ENCODE results near the gene ZNF3. TPM values are rescaled to one million over a fixed set of nuclear protein-coding genes. Genes with fewer than 3 reads are reported as not detected.

ZNF3 gene
- total and polyA plus RNA-seq, 2 donors = 20.1 to 25.9 TPM

DNA sequence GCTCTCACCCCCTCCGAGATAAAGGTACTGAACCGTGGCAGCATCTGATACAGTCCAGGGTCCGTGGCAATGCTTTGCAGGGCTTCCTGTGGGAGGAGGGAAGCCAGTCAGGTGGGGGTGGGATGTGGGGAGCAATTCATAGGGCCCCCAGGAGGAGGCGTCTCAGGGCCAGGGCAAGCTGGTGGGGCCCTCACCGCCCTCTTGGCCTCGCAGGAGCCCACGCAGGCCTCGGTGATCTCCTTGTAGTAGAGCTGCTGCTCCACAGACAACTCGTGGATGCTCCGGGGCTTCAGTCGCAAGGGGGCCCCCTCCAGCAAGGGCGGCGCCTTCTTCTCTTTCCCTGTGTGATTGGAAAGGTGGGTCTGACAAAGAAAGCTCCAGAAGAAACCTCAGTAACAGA is 30.4 kb upstream of the ZNF3 start:
- Histone ChIP-seq H3K9me3 (ENCODE audit: control insufficient read depth in 2 of 2, insufficient read depth in 1 of 2, low read length in 1 of 2) (no peaks in the 10 kb centered on the region), H3K4me1 (ENCODE audit: control insufficient read depth in 2 of 2, insufficient read depth in 2 of 2, low read length in 2 of 2) (no peaks in the 10 kb centered on the region), H3K36me3 (ENCODE audit: control insufficient read depth in 2 of 2, insufficient read depth in 2 of 2, low read length in 1 of 2) (peaks cover 66% of the 10 kb centered on the region in 2 donors), H3K27ac (ENCODE audit: low read depth in 1 of 2, low read length in 1 of 2) (no peak overlapping the region), H3K4me3 (ENCODE audit: low read length in 2 of 2) (no peak overlapping the region), H3K27me3 (ENCODE audit: control insufficient read depth in 2 of 2, insufficient read depth in 1 of 2, low read length in 1 of 2) (no peaks in the 10 kb centered on the region)
- no peak for DNase-seq (ENCODE audit: low read depth in 6 of 9, low spot score in 9 of 9)
- 95% methylated on average over 13 of the region's 13 CpGs for whole genome bisulfite sequencing

DNA sequence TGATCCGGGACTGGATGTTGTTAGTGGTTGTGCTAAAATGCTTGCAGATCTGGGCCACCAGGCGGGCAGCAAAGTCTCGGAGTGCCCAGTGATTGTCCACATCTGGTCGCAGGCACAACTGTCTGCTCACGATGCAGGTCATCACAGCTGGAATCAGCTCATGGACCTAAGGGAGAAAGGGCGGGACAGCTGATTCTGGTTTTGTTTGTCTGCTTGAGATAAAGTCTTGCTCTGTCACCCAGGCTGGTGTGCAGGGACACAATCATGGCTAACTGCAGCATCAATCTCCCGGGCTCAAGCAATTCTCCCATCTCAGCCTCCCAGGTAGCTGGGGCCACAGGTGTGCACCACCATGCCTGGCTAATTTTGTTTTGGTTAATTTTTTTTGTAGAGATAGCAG is 29.6 kb upstream of the ZNF3 start:
- no peaks in the 10 kb centered on the region for H3K9me3 ChIP-seq (ENCODE audit: control insufficient read depth in 2 of 2, insufficient read depth in 1 of 2, low read length in 1 of 2)
- peaks cover 73% of the 10 kb centered on the region in 2 donors for H3K36me3 ChIP-seq (ENCODE audit: control insufficient read depth in 2 of 2, insufficient read depth in 2 of 2, low read length in 1 of 2)
- no peaks in the 10 kb centered on the region for H3K4me1 ChIP-seq (ENCODE audit: control insufficient read depth in 2 of 2, insufficient read depth in 2 of 2, low read length in 2 of 2)
- WGBS = 98% methylated on average over 7 of the region's 7 CpGs
- no peak overlapping the region for H3K4me3 ChIP-seq (ENCODE audit: low read length in 2 of 2)
- H3K27ac ChIP-seq (ENCODE audit: low read depth in 1 of 2, low read length in 1 of 2) = no peak overlapping the region
- no peaks in the 10 kb centered on the region for H3K27me3 ChIP-seq (ENCODE audit: control insufficient read depth in 2 of 2, insufficient read depth in 1 of 2, low read length in 1 of 2)
- no peak for DNase-seq (ENCODE audit: low read depth in 6 of 9, low spot score in 9 of 9)

DNA sequence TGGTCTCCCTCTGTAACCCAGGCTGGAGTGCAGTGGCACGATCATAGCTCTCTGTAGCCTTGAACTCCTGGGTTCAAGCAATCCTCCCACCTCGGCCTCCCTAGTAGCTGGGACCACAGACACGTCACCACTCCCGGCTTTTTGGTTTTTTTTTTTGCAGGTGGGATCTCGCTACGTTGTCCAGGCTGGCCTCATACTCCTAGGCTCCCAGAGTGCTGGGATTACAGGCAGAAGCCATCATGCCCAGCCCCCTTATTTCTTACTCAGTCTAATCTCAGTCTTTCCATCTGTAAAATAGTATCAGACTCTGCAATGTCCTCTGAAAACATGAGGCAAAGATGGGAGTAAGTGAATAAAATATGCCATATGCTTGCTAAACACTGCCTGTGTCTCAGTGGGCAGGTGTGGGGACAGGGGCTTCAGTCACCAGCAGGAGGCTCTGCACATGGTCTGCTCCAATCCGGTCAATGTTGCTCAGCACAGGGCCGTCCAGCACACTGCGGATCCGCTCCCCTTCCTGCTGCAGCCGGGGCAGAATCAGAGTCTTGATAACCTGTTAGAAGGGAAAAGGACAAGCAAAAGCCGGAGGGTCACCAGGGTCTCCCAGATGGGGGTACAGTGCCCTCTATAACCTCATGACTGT is 28.1 kb upstream of the ZNF3 start:
- WGBS = 87% methylated on average over 12 of the region's 12 CpGs
- no peak overlapping the region for H3K27ac ChIP-seq (ENCODE audit: low read depth in 1 of 2, low read length in 1 of 2)
- no peaks in the 10 kb centered on the region for H3K9me3 ChIP-seq (ENCODE audit: control insufficient read depth in 2 of 2, insufficient read depth in 1 of 2, low read length in 1 of 2)
- H3K4me3 ChIP-seq (ENCODE audit: low read length in 2 of 2) = no peak overlapping the region
- DNase-seq (ENCODE audit: low read depth in 6 of 9, low spot score in 9 of 9) = no peak
- no peaks in the 10 kb centered on the region for H3K27me3 ChIP-seq (ENCODE audit: control insufficient read depth in 2 of 2, insufficient read depth in 1 of 2, low read length in 1 of 2)
- H3K4me1 ChIP-seq (ENCODE audit: control insufficient read depth in 2 of 2, insufficient read depth in 2 of 2, low read length in 2 of 2) = no peaks in the 10 kb centered on the region
- peaks cover 83 to 86% of the 10 kb centered on the region in 2 donors for H3K36me3 ChIP-seq (ENCODE audit: control insufficient read depth in 2 of 2, insufficient read depth in 2 of 2, low read length in 1 of 2)

DNA sequence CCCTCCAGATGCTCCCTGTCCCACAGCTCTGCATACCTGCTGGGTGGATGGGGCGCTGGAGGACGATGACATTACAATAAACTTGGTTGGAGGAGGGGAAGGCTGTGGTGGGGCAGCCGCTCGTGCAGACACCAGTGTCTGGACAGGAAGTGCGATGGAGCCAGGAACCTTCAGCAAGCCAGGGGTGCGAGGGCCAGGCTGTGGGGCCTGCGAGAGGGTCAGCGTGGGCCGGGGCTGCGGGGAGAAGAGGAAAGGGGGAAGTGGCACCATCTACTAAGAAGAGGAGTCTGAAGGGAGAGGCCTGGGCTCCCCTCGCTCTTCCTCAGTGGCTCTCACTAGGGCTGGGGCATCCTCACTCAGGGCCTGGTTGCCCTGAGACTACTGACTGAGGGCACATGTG is 26.4 kb upstream of the ZNF3 start:
- 98% methylated on average over 11 of the region's 11 CpGs for WGBS
- Histone ChIP-seq H3K27me3 (ENCODE audit: control insufficient read depth in 2 of 2, insufficient read depth in 1 of 2, low read length in 1 of 2) (no peaks in the 10 kb centered on the region), H3K4me3 (ENCODE audit: low read length in 2 of 2) (no peak overlapping the region), H3K9me3 (ENCODE audit: control insufficient read depth in 2 of 2, insufficient read depth in 1 of 2, low read length in 1 of 2) (no peaks in the 10 kb centered on the region), H3K27ac (ENCODE audit: low read depth in 1 of 2, low read length in 1 of 2) (no peak overlapping the region), H3K36me3 (ENCODE audit: control insufficient read depth in 2 of 2, insufficient read depth in 2 of 2, low read length in 1 of 2) (peaks cover 82 to 85% of the 10 kb centered on the region in 2 donors), H3K4me1 (ENCODE audit: control insufficient read depth in 2 of 2, insufficient read depth in 2 of 2, low read length in 2 of 2) (peaks cover 0 to 3% of the 10 kb centered on the region in 2 donors)
- no peak for DNase-seq (ENCODE audit: low read depth in 6 of 9, low spot score in 9 of 9)

DNA sequence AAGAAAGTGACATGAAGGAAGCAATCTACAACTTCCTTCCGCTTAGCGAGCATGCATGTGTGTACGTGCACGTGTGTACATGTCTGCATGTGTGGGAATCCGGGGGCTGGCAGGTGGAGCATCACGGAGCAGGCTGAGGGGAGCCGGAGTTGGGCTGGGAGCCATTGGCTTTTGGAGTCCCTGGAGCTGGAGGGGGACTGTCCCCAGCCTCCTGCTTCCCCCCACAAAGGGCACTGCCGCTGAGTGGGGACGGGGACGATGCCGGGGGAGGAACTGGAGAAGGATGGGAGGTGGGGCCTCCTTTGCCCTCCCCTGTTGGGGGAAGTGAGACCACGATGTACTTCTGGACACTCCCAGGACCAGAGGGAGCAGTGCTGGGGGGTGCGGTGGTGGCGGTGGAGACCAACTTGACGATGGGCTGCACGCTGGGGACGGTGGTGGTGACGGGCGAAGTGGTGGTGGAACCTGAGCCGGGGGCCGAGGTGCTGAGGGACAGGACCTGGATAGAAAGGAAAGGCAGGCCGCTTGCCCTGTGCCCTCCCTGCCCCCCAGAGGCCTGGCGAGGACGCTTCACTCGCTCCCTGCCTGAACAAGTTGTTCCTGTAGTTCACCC is 25.7 kb upstream of the ZNF3 start:
- Histone ChIP-seq H3K4me3 (ENCODE audit: low read length in 2 of 2) (no peak overlapping the region), H3K36me3 (ENCODE audit: control insufficient read depth in 2 of 2, insufficient read depth in 2 of 2, low read length in 1 of 2) (peaks cover 78% of the 10 kb centered on the region in 2 donors), H3K27ac (ENCODE audit: low read depth in 1 of 2, low read length in 1 of 2) (no peak overlapping the region), H3K9me3 (ENCODE audit: control insufficient read depth in 2 of 2, insufficient read depth in 1 of 2, low read length in 1 of 2) (no peaks in the 10 kb centered on the region), H3K27me3 (ENCODE audit: control insufficient read depth in 2 of 2, insufficient read depth in 1 of 2, low read length in 1 of 2) (no peaks in the 10 kb centered on the region), H3K4me1 (ENCODE audit: control insufficient read depth in 2 of 2, insufficient read depth in 2 of 2, low read length in 2 of 2) (peaks cover 0 to 9% of the 10 kb centered on the region in 2 donors)
- 95% methylated on average over 25 of the region's 25 CpGs for WGBS
- DNase-seq (ENCODE audit: low read depth in 6 of 9, low spot score in 9 of 9) = no peak

DNA sequence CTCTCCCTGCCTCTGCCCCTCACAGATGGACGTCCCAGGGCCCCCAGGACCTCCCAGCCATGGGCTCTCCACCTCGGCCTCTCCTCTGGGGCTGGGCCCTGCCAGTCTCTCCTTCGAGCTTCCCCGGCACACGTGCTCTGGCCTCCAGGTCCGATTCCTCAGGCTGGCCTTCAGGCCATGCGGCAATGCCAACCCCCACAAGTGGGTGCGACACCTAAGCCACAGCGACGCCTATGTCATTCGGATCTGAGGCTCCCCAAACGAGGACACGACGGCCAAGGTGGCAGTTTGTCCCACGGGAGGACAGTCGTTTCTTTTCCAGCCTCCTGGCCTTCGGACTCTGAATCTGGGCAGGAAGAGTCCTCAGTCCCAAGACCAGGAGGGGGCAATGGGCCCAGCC is 25.1 kb upstream of the ZNF3 start:
- Histone ChIP-seq H3K4me3 (ENCODE audit: low read length in 2 of 2) (no peak overlapping the region), H3K36me3 (ENCODE audit: control insufficient read depth in 2 of 2, insufficient read depth in 2 of 2, low read length in 1 of 2) (peaks cover 72% of the 10 kb centered on the region in 2 donors), H3K4me1 (ENCODE audit: control insufficient read depth in 2 of 2, insufficient read depth in 2 of 2, low read length in 2 of 2) (peaks cover 0 to 14% of the 10 kb centered on the region in 2 donors), H3K27ac (ENCODE audit: low read depth in 1 of 2, low read length in 1 of 2) (no peak overlapping the region), H3K27me3 (ENCODE audit: control insufficient read depth in 2 of 2, insufficient read depth in 1 of 2, low read length in 1 of 2) (no peaks in the 10 kb centered on the region), H3K9me3 (ENCODE audit: control insufficient read depth in 2 of 2, insufficient read depth in 1 of 2, low read length in 1 of 2) (no peaks in the 10 kb centered on the region)
- 96% methylated on average over 17 of the region's 17 CpGs for WGBS
- DNase-seq (ENCODE audit: low read depth in 6 of 9, low spot score in 9 of 9) = no peak

DNA sequence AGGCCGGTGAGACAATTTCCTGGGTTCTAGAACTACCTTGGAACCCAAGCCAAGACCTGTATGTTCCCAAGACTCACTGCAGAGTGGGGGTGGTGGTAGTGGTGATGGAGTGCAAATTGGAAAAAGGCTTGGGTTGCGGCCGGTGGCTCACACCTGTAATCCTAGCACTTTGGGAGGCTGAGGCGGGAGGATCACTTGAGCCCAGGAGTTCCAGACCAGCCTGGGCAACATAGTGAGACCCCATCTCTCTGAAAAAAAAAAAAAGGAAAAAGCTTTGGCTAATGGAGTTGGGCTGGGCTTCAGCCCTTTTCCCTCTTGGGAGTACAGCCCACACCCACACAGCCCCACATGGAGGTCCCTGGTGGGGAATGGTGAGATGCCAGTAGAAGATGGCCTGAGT is 24.0 kb upstream of the ZNF3 start:
- DNase-seq (ENCODE audit: low read depth in 6 of 9, low spot score in 9 of 9) = no peak
- no peaks in the 10 kb centered on the region for H3K27me3 ChIP-seq (ENCODE audit: control insufficient read depth in 2 of 2, insufficient read depth in 1 of 2, low read length in 1 of 2)
- peaks cover 61 to 62% of the 10 kb centered on the region in 2 donors for H3K36me3 ChIP-seq (ENCODE audit: control insufficient read depth in 2 of 2, insufficient read depth in 2 of 2, low read length in 1 of 2)
- peaks cover 0 to 14% of the 10 kb centered on the region in 2 donors for H3K4me1 ChIP-seq (ENCODE audit: control insufficient read depth in 2 of 2, insufficient read depth in 2 of 2, low read length in 2 of 2)
- no peak overlapping the region for H3K27ac ChIP-seq (ENCODE audit: low read depth in 1 of 2, low read length in 1 of 2)
- no peak overlapping the region for H3K4me3 ChIP-seq (ENCODE audit: low read length in 2 of 2)
- peaks cover 0 to 6% of the 10 kb centered on the region in 2 donors for H3K9me3 ChIP-seq (ENCODE audit: control insufficient read depth in 2 of 2, insufficient read depth in 1 of 2, low read length in 1 of 2)
- WGBS = 99% methylated on average over 4 of the region's 4 CpGs

DNA sequence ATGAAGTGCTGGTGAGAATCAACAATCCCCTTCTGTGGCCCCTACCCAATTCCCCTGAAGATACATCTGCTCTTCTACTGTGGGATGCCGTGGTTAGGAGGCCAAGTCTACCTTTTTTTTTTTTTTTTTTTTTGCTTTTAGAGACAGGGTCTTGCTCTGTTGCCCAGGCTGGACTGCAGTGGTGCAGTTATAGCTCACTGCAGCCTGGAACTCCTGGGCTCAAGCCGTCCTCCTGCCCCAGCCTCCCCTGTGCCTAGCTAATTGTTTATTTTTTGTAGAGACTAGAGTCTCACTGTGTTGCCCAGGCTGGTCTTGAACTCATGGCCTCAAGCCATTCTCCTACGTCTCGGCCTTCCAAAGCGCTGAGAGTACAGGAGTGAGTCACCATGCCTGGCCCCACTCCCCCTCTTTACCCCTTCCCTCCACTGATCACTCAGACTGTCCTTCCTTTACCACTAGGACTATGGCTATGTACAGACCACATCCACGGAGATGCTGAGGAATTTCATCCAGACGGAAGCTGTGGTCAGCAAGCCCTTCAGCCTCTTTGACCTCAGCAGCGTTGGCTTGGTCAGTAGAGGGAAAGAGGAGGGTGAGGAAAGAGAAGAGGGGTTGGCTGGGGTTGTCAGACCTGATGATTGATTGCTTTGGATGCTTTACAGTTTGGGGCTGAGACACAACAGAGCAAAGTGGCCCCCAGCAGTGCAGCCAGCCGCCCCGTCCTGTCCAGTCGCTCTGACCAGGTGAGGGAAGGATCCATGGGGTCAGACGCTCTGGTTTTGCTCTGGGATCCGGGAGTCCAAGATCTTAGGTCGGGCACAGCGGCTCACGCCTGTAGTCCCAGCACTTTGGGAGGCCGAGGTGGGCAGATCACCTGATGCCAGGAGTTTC is 21.7 kb upstream of the ZNF3 start:
- H3K4me1 ChIP-seq (ENCODE audit: control insufficient read depth in 2 of 2, insufficient read depth in 2 of 2, low read length in 2 of 2) = peaks cover 9 to 30% of the 10 kb centered on the region in 2 donors
- no peaks in the 10 kb centered on the region for H3K27me3 ChIP-seq (ENCODE audit: control insufficient read depth in 2 of 2, insufficient read depth in 1 of 2, low read length in 1 of 2)
- H3K4me3 ChIP-seq (ENCODE audit: low read length in 2 of 2) = no peak overlapping the region
- peaks cover 58 to 65% of the 10 kb centered on the region in 2 donors for H3K36me3 ChIP-seq (ENCODE audit: control insufficient read depth in 2 of 2, insufficient read depth in 2 of 2, low read length in 1 of 2)
- H3K9me3 ChIP-seq (ENCODE audit: control insufficient read depth in 2 of 2, insufficient read depth in 1 of 2, low read length in 1 of 2) = peaks cover 0 to 8% of the 10 kb centered on the region in 2 donors
- WGBS = 98% methylated on average over 17 of the region's 17 CpGs
- no peak for DNase-seq (ENCODE audit: low read depth in 6 of 9, low spot score in 9 of 9)
- no peak overlapping the region for H3K27ac ChIP-seq (ENCODE audit: low read depth in 1 of 2, low read length in 1 of 2)
